Measurements from ENCODE around the gene TDRKH.

DNA sequence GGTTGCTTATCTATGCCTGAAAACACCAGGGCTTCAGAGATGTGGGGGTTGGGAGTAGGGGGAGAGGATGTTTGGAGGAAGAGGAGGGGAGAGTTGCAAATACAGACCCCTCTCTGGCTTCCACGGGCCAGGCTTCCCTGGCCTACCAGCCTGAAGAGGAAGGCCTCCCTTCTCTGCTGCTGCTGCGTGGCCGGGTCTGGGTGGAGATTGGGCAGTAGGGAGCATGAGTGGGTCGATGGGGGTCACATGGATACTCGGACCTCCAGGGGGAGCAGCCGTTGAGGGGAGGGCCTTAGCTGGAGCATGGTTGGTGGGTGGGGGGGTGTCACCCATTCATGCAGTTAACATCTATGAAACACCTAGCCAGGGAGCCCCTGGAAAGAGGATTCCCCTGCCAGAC is 39.8 kb upstream of the TDRKH start:
- TF ChIP-seq, protein P1, sequence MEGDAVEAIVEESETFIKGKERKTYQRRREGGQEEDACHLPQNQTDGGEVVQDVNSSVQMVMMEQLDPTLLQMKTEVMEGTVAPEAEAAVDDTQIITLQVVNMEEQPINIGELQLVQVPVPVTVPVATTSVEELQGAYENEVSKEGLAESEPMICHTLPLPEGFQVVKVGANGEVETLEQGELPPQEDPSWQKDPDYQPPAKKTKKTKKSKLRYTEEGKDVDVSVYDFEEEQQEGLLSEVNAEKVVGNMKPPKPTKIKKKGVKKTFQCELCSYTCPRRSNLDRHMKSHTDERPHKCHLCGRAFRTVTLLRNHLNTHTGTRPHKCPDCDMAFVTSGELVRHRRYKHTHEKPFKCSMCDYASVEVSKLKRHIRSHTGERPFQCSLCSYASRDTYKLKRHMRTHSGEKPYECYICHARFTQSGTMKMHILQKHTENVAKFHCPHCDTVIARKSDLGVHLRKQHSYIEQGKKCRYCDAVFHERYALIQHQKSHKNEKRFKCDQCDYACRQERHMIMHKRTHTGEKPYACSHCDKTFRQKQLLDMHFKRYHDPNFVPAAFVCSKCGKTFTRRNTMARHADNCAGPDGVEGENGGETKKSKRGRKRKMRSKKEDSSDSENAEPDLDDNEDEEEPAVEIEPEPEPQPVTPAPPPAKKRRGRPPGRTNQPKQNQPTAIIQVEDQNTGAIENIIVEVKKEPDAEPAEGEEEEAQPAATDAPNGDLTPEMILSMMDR (IDR thresholded peaks at IDR 0.05), result no peak
- no peak for TF ChIP-seq POLR2A (IDR thresholded peaks at IDR 0.05)
